MM.1S (cell line): ENCODE results near the gene TBC1D21.

Source experiments
- DNase-seq: peaks from one replicate; pipeline ENCODE4 v3.0.0-alpha.2; 2015
- H2AFZ ChIP-seq: fragments of 300-600 bp; sonication (generic); 2 replicates; pipeline ENCODE4 v1.6.0; 2016; ENCODE audit warnings: antibody characterized with exemption, low read length
- H3F3A ChIP-seq: fragments of 300-600 bp; sonication (generic); 2 replicates; pipeline ENCODE4 v1.6.1; 2016; ENCODE audit warnings: mild to moderate bottlenecking, antibody characterized with exemption, low read length, moderate library complexity, mixed read lengths; ENCODE audit not compliant: insufficient read depth
- H3K27ac ChIP-seq: fragments of 300-600 bp; sonication (generic); 2 replicates; pipeline ENCODE4 v1.5.1; 2016; ENCODE audit warnings: mild to moderate bottlenecking, low read length
- H3K27me3 ChIP-seq: fragments of 300-600 bp; sonication (generic); replicated peaks from 2 replicates; pipeline ENCODE4 v1.6.0; 2016; ENCODE audit warnings: low read length; ENCODE audit not compliant: insufficient read depth
- H3K36me3 ChIP-seq: fragments of 300-600 bp; sonication (generic); replicated peaks from 2 replicates; pipeline ENCODE4 v1.6.1; 2016; ENCODE audit warnings: mild to moderate bottlenecking, low read length, mixed read lengths; ENCODE audit not compliant: insufficient read depth
- H3K4me1 ChIP-seq: fragments of 300-600 bp; sonication (generic); 2 replicates; pipeline ENCODE4 v1.6.1; 2016; ENCODE audit warnings: low read length, mixed read lengths
- H3K4me2 ChIP-seq: fragments of 300-600 bp; sonication (generic); 2 replicates; pipeline ENCODE4 v1.6.0; 2016; ENCODE audit warnings: low read depth, low read length
- H3K4me3 ChIP-seq: fragments of 300-600 bp; sonication (generic); 2 replicates; pipeline ENCODE4 v1.5.1; 2016; ENCODE audit warnings: low read length, mixed read lengths
- H3K79me2 ChIP-seq: fragments of 300-600 bp; sonication (generic); 2 replicates; pipeline ENCODE4 v1.6.1; 2016; ENCODE audit warnings: mixed run types, low read length, mixed read lengths
- H3K9ac ChIP-seq: fragments of 300-600 bp; sonication (generic); 2 replicates; pipeline ENCODE4 v1.6.1; 2016; ENCODE audit warnings: low read length, mixed read lengths
- H3K9me2 ChIP-seq: fragments of 300-600 bp; sonication (generic); replicated peaks from 2 replicates; pipeline ENCODE4 v1.6.1; 2016; ENCODE audit warnings: mild to moderate bottlenecking, low read length, mixed read lengths; ENCODE audit not compliant: insufficient read depth
- H3K9me3 ChIP-seq: fragments of 300-600 bp; sonication (generic); replicated peaks from 2 replicates; pipeline ENCODE4 v1.6.1; 2016; ENCODE audit warnings: mild to moderate bottlenecking, low read length, mixed read lengths; ENCODE audit not compliant: insufficient read depth
- H4K20me1 ChIP-seq: fragments of 300-600 bp; sonication (generic); 2 replicates; pipeline ENCODE4 v1.6.1; 2016; ENCODE audit warnings: mild to moderate bottlenecking, low read length, moderate library complexity, mixed read lengths; ENCODE audit not compliant: insufficient read depth
- CTCF ChIP-seq: fragments of 300-600 bp; sonication (generic); IDR thresholded peaks from 2 replicates; pipeline ENCODE4 v1.5.1; 2016; ENCODE audit warnings: antibody characterized with exemption, low read length, mixed read lengths
- EZH2 ChIP-seq: fragments of 300-600 bp; sonication (generic); optimal IDR thresholded peaks from 2 replicates; pipeline ENCODE3; 2017; ENCODE audit warnings: low read depth, mild to moderate bottlenecking, antibody characterized with exemption, low read length, mixed read lengths
- EZH2phosphoT487 ChIP-seq: fragments of 300-600 bp; sonication (generic); IDR thresholded peaks from 2 replicates; pipeline ENCODE4 v1.6.1; 2018; ENCODE audit warnings: antibody characterized with exemption, low read length

The TBC1D21 gene

GRCh38 chr15:73872346-73872745, 1.0 kb upstream of the TBC1D21 start:
- no peaks in the 10 kb centered on the region for H3K9me2 ChIP-seq
- H3K4me2 ChIP-seq, result no peak overlapping the region
- H3F3A ChIP-seq, result no peaks in the 10 kb centered on the region
- H3K27ac ChIP-seq, result no peak overlapping the region
- H2AFZ ChIP-seq, result no peak overlapping the region
- H3K9me3 ChIP-seq, result no peaks in the 10 kb centered on the region
- no peak for DNase-seq
- no peaks in the 10 kb centered on the region for H4K20me1 ChIP-seq
- no peak overlapping the region for H3K9ac ChIP-seq
- H3K27me3 ChIP-seq, result peaks cover 61% of the 10 kb centered on the region
- no peaks in the 10 kb centered on the region for H3K79me2 ChIP-seq
- H3K4me3 ChIP-seq, result no peak overlapping the region
- H3K36me3 ChIP-seq, result no peaks in the 10 kb centered on the region
- H3K4me1 ChIP-seq, result no peaks in the 10 kb centered on the region
- TF ChIP-seq EZH2phosphoT487 (no peak), CTCF (no peak), EZH2 (no peak)

GRCh38 chr15:73873889-73874511, 636 bp downstream of the TBC1D21 start:
- DNase-seq, result peak; percentile 54

GRCh38 chr15:73879426-73879825, 6.1 kb downstream of the TBC1D21 start:
- Histone ChIP-seq H3K36me3 (no peaks in the 10 kb centered on the region), H4K20me1 (no peaks in the 10 kb centered on the region), H3K4me2 (no peak overlapping the region), H3K79me2 (no peaks in the 10 kb centered on the region), H2AFZ (no peak overlapping the region), H3K9me3 (no peaks in the 10 kb centered on the region), H3K9me2 (no peaks in the 10 kb centered on the region), H3K27me3 (peaks cover 28% of the 10 kb centered on the region), H3K9ac (no peak overlapping the region), H3K27ac (no peak overlapping the region), H3F3A (no peaks in the 10 kb centered on the region), H3K4me3 (no peak overlapping the region), H3K4me1 (no peaks in the 10 kb centered on the region)
- no peak for DNase-seq
- TF ChIP-seq EZH2 (no peak), EZH2phosphoT487 (no peak), CTCF (no peak)

More at GRCh38 chr15:73873889-73874511, 636 bp downstream of the TBC1D21 start:
- Histone ChIP-seq H3K4me3 (no peak overlapping the region), H3K9me2 (no peaks in the 10 kb centered on the region), H3K4me2 (no peak overlapping the region), H3K27me3 (peaks cover 48% of the 10 kb centered on the region), H2AFZ (no peak overlapping the region), H3K79me2 (no peaks in the 10 kb centered on the region), H3K27ac (no peak overlapping the region), H3K4me1 (no peaks in the 10 kb centered on the region), H3K36me3 (no peaks in the 10 kb centered on the region), H3F3A (no peaks in the 10 kb centered on the region), H4K20me1 (no peaks in the 10 kb centered on the region), H3K9me3 (no peaks in the 10 kb centered on the region), H3K9ac (no peak overlapping the region)
- TF ChIP-seq EZH2 (no peak), EZH2phosphoT487 (no peak), CTCF (peak; percentile 71)
